Right lobe of liver (tissue), 4 donors: Measurements from ENCODE around the gene LAD1.

Experiments
- POLR2A ChIP-seq: fragments of 450-650 bp; IDR thresholded peaks from one replicate; pipeline ENCODE4 v1.6.1; 2017; ENCODE audit warnings: antibody characterized with exemption, mild to moderate bottlenecking
- TF ChIP-seq, protein P1 (sequence below), 4 donors: fragments of 200-600 bp in 3 of 4; fragments of 450-650 bp in 1 of 4; IDR thresholded peaks; one replicate each; pipeline versions ENCODE4 v1.5.1 to v1.8.0; 2016 to 2022; ENCODE audit warnings: antibody characterized with exemption in 4 of 4, mild to moderate bottlenecking in 2 of 4
- donor health status: DM: no; HTN: no; CAD: no.
- donor health status: DM: no; HTN: no; CAD: no.
- donor health status: DM: no; HTN: yes; CAD: no.

DNA sequence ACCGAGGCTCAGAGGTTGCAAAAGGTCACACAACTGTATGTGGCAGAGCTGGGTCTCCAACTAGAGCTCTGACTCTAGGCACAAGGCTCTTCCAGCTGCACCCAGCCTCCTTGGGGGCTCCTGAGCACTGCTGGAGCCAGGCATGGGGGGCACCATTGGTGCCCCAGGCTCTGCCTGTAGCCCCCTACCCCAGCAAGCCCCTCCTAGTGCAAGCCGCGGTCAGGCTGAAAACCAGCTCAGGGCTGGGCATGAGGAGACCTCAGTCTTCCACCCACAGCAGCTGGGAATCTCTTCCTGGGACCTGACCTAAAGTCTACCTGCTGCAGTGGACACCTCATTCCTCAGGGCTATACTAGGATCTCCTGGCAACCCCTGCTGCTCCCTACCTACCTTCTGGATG lies 36.2 kb downstream of the LAD1 start:
- TF ChIP-seq, protein P1, sequence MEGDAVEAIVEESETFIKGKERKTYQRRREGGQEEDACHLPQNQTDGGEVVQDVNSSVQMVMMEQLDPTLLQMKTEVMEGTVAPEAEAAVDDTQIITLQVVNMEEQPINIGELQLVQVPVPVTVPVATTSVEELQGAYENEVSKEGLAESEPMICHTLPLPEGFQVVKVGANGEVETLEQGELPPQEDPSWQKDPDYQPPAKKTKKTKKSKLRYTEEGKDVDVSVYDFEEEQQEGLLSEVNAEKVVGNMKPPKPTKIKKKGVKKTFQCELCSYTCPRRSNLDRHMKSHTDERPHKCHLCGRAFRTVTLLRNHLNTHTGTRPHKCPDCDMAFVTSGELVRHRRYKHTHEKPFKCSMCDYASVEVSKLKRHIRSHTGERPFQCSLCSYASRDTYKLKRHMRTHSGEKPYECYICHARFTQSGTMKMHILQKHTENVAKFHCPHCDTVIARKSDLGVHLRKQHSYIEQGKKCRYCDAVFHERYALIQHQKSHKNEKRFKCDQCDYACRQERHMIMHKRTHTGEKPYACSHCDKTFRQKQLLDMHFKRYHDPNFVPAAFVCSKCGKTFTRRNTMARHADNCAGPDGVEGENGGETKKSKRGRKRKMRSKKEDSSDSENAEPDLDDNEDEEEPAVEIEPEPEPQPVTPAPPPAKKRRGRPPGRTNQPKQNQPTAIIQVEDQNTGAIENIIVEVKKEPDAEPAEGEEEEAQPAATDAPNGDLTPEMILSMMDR (IDR thresholded peaks at IDR 0.05), result no peak
- TF ChIP-seq POLR2A, result no peak
